GM20000 (cell line): ENCODE measurements around the gene MYO16.

Source experiments
- DNase-seq: peaks from one replicate; pipeline ENCODE4 v3.0.0; 2012; ENCODE audit warnings: low spot score
- TF ChIP-seq, protein P1 (sequence below): IDR thresholded peaks from 2 replicates; pipeline ENCODE4 v1.5.1; 2012; ENCODE audit warnings: mild to moderate bottlenecking, control low read depth; ENCODE audit errors: extremely low read depth, missing control alignments

MYO16 gene

DNA sequence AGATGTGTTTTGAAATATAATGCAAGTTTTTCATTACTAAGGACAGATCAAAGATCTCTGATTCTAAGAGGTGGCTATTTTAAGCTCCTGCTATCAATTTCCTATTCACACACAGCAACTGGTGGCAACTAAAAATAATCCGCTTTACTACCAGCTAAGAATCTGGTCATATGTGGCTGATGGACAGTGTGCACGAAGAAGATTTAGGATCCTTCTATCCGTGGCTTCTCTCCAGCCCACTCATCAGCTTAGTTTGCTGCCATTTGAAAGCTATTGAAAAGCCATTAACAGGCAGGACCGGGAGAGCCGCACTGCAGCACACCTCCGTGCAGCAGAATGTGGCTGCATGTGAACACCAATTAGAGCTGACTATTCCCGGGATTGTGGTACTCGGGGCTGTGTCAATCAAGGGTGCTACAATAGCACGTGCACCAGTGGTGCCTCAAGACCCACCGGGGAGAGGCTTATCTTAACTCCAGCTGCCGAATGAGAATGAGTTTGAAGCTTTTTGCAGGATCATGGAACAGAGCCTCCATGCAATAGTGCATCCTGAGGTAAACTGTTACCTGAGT, at the start of gene MYO16:
Gene MYO16 (plus strand): TSS at position 431 of the 572 bp plus-strand sequence. CDS start 234 bp downstream, outside the sequence.
- DNase-seq, result no peak
- TF ChIP-seq, protein P1, sequence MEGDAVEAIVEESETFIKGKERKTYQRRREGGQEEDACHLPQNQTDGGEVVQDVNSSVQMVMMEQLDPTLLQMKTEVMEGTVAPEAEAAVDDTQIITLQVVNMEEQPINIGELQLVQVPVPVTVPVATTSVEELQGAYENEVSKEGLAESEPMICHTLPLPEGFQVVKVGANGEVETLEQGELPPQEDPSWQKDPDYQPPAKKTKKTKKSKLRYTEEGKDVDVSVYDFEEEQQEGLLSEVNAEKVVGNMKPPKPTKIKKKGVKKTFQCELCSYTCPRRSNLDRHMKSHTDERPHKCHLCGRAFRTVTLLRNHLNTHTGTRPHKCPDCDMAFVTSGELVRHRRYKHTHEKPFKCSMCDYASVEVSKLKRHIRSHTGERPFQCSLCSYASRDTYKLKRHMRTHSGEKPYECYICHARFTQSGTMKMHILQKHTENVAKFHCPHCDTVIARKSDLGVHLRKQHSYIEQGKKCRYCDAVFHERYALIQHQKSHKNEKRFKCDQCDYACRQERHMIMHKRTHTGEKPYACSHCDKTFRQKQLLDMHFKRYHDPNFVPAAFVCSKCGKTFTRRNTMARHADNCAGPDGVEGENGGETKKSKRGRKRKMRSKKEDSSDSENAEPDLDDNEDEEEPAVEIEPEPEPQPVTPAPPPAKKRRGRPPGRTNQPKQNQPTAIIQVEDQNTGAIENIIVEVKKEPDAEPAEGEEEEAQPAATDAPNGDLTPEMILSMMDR, result no peak

DNA sequence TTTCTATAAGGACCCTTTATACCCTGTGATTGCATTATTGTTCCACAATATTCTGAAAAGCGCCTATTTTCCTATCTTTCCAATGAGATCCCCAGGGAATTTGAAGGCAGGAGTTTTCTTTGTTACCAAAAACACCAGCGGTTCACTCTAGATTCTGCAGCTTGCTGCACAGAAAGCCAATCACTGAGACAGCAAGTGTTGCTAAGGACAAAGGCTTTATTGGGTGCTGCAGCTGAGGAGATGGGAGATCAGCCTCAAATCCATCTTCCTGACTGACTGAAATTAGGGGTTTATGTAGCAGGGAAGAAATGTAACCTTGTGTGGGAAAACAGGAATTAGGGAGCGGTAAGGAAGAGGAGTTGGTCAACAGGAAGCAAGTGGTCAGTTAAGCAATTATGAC, 42.6 kb upstream of the MYO16 start:
- no peak for DNase-seq
- TF ChIP-seq, protein P1, result no peak

DNA sequence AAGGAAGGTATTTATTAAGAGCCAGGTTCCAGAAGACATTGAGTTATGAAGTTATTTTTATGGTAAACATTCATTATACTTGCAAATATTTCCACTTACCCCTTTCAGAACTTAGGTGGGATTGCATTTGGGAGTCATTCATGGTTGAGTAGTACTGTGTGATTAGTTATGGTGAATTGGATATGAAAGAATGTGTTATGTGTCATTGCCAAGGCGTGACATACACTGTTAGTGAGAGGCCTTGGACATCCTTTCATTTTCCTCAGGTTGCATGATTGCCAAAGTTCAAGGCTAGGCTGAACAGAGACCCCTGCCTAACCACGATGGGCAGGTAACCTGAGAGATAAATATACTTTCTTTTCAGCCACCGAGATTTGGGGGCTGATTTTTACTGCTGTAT, 40.9 kb upstream of the MYO16 start:
- DNase-seq, result no peak
- TF ChIP-seq, protein P1, result no peak

DNA sequence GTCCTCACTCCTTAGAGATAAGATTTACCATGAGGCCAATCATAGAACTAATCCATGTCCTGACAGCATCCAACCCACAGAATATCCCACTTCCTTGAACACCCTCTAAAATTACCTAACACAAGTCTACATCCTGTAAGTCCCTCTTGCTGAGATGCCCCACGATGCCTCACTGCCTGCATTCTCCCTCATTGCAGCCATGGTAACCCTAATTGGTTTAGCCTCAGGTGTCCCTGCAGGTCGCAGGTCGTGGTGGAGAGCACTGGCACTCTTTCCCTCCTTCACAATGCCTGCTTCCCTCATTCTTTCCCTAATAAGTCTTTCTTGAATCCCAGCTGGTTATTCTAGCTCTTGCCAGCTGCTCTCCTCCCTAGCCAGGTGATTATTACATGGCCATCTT, 35.3 kb upstream of the MYO16 start:
- TF ChIP-seq, protein P1, result no peak
- DNase-seq, result no peak

DNA sequence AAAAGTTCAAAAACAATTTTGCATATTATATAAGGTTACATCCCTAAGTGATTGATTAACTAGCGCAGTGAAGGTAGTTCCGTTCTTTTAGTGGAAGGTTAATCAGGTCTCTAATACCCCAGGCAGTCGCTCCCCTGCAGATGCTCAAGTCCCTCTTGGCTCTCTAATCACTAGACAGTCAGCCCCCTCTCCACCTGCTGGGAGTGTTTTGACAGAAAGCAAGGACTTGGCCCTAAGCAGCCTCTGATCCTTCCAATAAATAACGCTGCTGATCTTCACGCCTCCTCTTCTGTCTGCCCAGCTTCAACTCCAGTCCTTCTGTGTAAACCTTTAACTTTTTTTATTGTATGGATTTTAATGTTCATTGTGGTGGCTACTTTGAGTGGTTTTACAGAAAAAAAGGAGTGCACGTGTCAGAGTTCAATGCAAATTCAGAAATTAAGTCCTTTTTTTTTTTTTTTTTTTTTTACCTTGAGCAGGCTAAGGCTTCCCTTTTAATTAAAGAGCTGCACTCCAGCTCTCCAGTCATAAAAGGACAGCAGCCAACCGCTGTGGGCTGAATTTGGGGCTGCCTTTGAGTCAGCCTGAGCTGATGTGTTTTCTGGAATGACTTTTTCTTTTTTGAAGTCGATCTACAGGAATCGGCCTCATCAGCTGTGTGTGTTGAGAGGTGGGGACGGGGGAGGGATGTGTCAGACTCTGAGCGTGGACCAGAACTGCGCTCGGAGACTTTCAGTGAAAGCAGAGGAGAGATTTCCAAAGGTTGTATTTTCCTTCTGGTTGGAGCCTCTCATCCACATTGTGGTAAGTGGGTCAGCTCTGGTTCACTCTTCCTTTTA, 33.8 kb upstream of the MYO16 start:
- no peak for DNase-seq
- TF ChIP-seq, protein P1, result no peak

DNA sequence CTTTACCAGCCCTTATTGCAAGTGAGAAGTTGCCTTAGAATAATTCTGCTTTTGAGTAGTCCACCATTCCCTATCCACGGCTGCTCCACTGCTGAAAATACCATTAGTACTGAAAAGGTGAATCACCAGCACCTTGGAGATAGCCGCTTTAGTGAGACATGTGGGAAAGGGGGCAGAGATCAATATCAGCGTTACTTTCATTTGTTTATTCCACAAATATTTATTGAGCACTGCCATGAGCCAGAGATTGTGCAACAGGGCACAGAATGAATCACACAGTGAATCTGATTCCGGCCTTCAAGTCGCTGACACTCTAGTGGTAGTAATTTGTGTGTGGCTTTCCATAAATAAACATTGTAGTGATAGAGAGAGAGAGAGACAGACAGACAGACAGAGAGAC, 31.5 kb upstream of the MYO16 start:
- TF ChIP-seq, protein P1, result no peak
- no peak for DNase-seq

DNA sequence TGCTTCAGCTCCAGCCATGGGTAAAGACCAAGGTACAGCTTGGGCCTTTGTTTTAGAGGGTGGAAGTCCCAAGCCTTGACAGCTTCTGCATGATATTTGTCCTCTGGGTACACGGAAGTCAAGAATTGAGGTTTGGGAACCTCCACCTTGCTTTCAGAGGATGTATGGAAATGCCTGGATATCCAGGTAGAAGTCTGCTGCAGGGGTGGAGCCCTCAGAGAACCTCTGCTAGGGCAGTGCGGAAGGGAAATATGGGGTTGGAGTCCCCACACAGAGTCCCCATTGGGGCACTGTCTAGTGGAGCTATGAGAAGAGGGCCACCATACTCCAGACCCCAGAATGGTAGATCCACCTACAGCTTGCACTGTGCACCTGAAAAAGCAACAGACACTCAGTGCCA, 23.0 kb upstream of the MYO16 start:
- TF ChIP-seq, protein P1, result no peak
- DNase-seq, result no peak
